ENCODE measurements around the gene LYPD6. TPM values are rescaled to one million over a fixed set of nuclear protein-coding genes. Genes with fewer than 3 reads are reported as not detected.

The LYPD6 gene
- total and polyA plus RNA-seq, 10 donors: 0.05 to 2.3 (median 0.41) TPM

DNA sequence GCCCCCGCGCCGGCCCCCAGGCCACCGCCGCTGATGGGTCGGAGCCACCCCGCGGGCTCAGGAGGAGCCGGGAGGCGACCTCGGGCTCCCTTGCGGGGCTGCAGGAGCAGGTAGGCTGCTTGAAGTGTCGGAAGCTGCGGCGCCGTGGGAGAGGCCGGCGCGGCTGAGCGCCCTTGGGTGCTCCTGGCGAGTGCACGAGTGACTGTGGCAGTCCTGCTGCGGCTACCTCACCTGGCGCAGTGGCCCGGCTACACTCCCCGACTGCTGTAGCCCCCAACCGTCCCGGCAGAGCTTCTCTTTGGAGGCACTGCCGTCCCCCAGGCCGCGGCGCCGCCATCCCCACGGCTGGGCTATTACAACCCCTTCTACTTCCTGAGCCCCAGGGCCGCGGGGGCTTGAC lies 10.0 kb upstream of the LYPD6 start:
- intact Hi-C loops (cut with DNase I; ENCODE audit: low total_unique reads): loop anchor here (10.0 kb wide), 1 partner anchor 306 kb away; no protein-coding TSS in a partner anchor
- DNase-seq: no peak
- TF ChIP-seq, protein P1, sequence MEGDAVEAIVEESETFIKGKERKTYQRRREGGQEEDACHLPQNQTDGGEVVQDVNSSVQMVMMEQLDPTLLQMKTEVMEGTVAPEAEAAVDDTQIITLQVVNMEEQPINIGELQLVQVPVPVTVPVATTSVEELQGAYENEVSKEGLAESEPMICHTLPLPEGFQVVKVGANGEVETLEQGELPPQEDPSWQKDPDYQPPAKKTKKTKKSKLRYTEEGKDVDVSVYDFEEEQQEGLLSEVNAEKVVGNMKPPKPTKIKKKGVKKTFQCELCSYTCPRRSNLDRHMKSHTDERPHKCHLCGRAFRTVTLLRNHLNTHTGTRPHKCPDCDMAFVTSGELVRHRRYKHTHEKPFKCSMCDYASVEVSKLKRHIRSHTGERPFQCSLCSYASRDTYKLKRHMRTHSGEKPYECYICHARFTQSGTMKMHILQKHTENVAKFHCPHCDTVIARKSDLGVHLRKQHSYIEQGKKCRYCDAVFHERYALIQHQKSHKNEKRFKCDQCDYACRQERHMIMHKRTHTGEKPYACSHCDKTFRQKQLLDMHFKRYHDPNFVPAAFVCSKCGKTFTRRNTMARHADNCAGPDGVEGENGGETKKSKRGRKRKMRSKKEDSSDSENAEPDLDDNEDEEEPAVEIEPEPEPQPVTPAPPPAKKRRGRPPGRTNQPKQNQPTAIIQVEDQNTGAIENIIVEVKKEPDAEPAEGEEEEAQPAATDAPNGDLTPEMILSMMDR (IDR thresholded peaks at IDR 0.05 in 8 of 11, conservative IDR thresholded peaks at IDR 0.05 in 3 of 11): no peak
- no peak for TF ChIP-seq POLR2A (IDR thresholded peaks at IDR 0.05)
- no peak for TF ChIP-seq POLR2AphosphoS5 (IDR thresholded peaks at IDR 0.05)
- Histone ChIP-seq H3K36me3 (no peaks in the 10 kb centered on the region), H3K9me3 (peaks cover 0 to 9% (median 0%) of the 10 kb centered on the region in 8 donors), H3K27me3 (replicated peaks in 1 of 7) (peaks cover 0 to 19% (median 4%) of the 10 kb centered on the region in 7 donors), H3K4me1 (no peaks in the 10 kb centered on the region), H3K4me3 (no peak overlapping the region), H3K27ac (no peak overlapping the region)
- WGBS, 5 donors: 41 to 80% (median 65%) methylated on average over 18 to 36 of the region's 36 CpGs

DNA sequence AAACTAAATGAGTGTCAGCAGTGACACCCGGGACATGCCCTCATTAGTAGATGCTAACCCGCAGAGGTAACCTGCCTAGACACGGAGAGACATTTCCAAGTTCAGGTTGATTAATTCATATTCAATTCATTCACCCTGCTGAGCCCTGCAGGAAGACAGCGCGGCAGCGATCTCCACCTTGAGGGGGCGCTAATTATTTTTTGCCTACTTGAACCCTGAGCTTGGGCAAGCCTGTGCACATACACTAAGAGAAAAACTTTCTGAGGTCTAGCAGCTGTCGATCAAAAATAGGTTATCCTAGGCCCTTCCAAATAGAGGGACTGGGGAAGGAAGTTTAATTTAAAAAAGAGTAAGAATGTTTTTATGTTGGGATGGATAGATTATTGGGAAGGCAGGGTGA lies 1.3 kb upstream of the LYPD6 start:
- TF ChIP-seq, protein P1 (IDR thresholded peaks at IDR 0.05 in 8 of 11, conservative IDR thresholded peaks at IDR 0.05 in 3 of 11): no peak
- no peak for TF ChIP-seq POLR2AphosphoS5 (IDR thresholded peaks at IDR 0.05)
- TF ChIP-seq POLR2A (IDR thresholded peaks at IDR 0.05): no peak
- H3K4me1 ChIP-seq: peaks cover 0 to 24% (median 15%) of the 10 kb centered on the region in 6 donors
- H3K9me3 ChIP-seq: no peaks in the 10 kb centered on the region
- DNase-seq: no peak
- peaks cover 0 to 62% (median 35%) of the 10 kb centered on the region in 7 donors for H3K27me3 ChIP-seq (replicated peaks in 1 of 7)
- 27 to 35% (median 27%) methylated on average over 8 of the region's 8 CpGs for WGBS, 5 donors
- no peaks in the 10 kb centered on the region for H3K36me3 ChIP-seq
- no peak overlapping the region for H3K27ac ChIP-seq
- intact Hi-C loops (cut with DNase I; ENCODE audit: low total_unique reads): loop anchor here (10.0 kb wide), 1 partner anchor 314 kb away; no protein-coding TSS in a partner anchor
- H3K4me3 ChIP-seq: peak overlapping the region in 3 of 8 donors; percentile 48 to 72 (median 64)

DNA sequence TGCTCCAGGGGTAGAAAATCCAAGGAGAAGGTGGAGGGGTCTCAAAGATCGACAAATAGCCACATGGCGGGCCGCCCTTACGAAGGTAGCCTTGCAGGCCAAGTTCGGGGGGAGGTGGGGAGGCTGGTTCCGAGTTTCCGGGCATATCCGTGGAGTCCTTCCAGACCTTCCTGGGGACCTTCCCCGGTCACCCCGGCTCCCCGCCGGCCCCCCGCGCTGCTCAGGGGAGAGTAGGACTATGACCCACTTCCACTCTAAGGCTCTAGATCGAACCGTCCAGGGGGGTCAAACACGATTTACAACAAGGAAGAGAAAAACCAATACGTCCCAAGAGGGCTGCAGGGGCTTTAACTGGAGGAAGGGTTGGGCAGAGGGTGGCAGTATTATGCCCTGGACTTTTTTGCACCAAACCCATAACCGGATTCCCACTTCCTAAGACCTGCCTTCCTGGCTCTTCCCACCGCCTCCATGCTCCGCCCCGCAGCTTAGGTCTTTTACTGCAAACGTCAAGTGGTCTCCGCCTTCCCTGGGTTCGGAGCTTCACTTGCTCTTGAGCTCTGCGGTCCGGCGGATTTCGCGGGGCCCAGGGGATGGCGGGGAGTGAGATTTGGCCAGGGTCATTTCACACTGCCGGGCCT lies 779 bp upstream of the LYPD6 start:
- intact Hi-C loops (cut with DNase I; ENCODE audit: low total_unique reads): loop anchor here (10.0 kb wide), 1 partner anchor 315 kb away; no protein-coding TSS in a partner anchor
- Histone ChIP-seq H3K4me3 (peak overlapping the region; percentile 27 to 72 (median 52)), H3K9me3 (no peaks in the 10 kb centered on the region), H3K27me3 (replicated peaks in 1 of 7) (peaks cover 0 to 67% (median 35%) of the 10 kb centered on the region in 7 donors), H3K4me1 (peaks cover 0 to 24% (median 15%) of the 10 kb centered on the region in 6 donors), H3K36me3 (no peaks in the 10 kb centered on the region), H3K27ac (peak overlapping the region in 1 of 8 donors; percentile 43)
- 7 to 12% (median 9%) methylated on average over 32 of the region's 32 CpGs for WGBS, 5 donors
- DNase-seq: no peak
- TF ChIP-seq POLR2AphosphoS5 (IDR thresholded peaks at IDR 0.05): no peak
- no peak for TF ChIP-seq POLR2A (IDR thresholded peaks at IDR 0.05)
- TF ChIP-seq, protein P1 (IDR thresholded peaks at IDR 0.05 in 8 of 11, conservative IDR thresholded peaks at IDR 0.05 in 3 of 11): no peak

DNA sequence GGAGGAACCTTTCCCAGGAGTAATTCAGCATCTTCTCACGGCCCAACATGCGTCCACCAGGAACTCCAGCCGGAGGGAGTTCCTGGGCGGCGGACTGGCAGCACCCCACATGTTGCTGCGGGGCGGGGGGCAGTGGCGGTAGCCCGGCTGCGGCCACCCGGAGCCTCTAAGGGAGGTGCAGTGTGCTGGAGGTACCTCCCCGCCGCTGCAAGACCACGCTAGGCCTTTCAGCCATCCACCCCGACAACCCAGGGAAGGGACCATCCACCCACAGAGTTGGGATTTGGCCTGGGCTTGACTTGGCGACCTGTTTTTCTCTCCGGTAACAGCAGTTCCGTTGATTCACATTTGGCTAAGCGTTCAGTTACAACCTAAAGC lies 625 bp downstream of the LYPD6 start:
- intact Hi-C loops (cut with DNase I; ENCODE audit: low total_unique reads): no loop called here
- H3K27me3 ChIP-seq (replicated peaks in 1 of 7): peaks cover 0 to 68% (median 35%) of the 10 kb centered on the region in 7 donors
- DNase-seq: no peak
- no peaks in the 10 kb centered on the region for H3K9me3 ChIP-seq
- WGBS, 5 donors: 3 to 8% (median 7%) methylated on average over 7 to 19 of the region's 19 CpGs
- H3K27ac ChIP-seq: no peak overlapping the region
- H3K4me1 ChIP-seq: peaks cover 0 to 24% (median 15%) of the 10 kb centered on the region in 6 donors
- TF ChIP-seq, protein P1 (IDR thresholded peaks at IDR 0.05 in 8 of 11, conservative IDR thresholded peaks at IDR 0.05 in 3 of 11): no peak
- TF ChIP-seq POLR2A (IDR thresholded peaks at IDR 0.05) (no peak), POLR2AphosphoS5 (IDR thresholded peaks at IDR 0.05) (no peak)
- no peaks in the 10 kb centered on the region for H3K36me3 ChIP-seq
- H3K4me3 ChIP-seq: peak overlapping the region in 7 of 8 donors; percentile 44 to 72 (median 55)

Data from spleen (tissue), 11 donors.